GM18907 (cell line): ENCODE measurements around the gene YIPF3.

ENCODE experiments used
- ATAC-seq: cut with Tn5 transposase; IDR thresholded peaks from one replicate; pipeline ENCODE4 v1.9.1; 2021; ENCODE audit warnings: mild to moderate bottlenecking, moderate library complexity; ENCODE audit not compliant: unreplicated experiment

YIPF3 gene

GRCh38 chr6:43493833-43494232, 22.9 kb downstream of the YIPF3 start:
- no peak for ATAC-seq

- no peak for ATAC-seq
Observed at GRCh38 chr6:43493230-43493629, 23.5 kb downstream of the YIPF3 start.

- no peak for ATAC-seq
Observed at GRCh38 chr6:43492673-43493072, 24.1 kb downstream of the YIPF3 start.

GRCh38 chr6:43491750-43492661, 24.7 kb downstream of the YIPF3 start:
- no peak for ATAC-seq

GRCh38 chr6:43490523-43490939, 26.2 kb downstream of the YIPF3 start:
- ATAC-seq, result no peak

GRCh38 chr6:43489277-43490072, 27.3 kb downstream of the YIPF3 start:
- no peak for ATAC-seq

- no peak for ATAC-seq
Observed at GRCh38 chr6:43488667-43489276, 28.0 kb downstream of the YIPF3 start.

GRCh38 chr6:43481591-43482236, 35.0 kb downstream of the YIPF3 start:
- ATAC-seq, result no peak

- ATAC-seq, result no peak
Observed at GRCh38 chr6:43481075-43481474, 35.7 kb downstream of the YIPF3 start.

GRCh38 chr6:43478008-43478372, 38.7 kb downstream of the YIPF3 start:
- no peak for ATAC-seq

- peak; percentile 90 for ATAC-seq
Observed at GRCh38 chr6:43477235-43478007, 39.3 kb downstream of the YIPF3 start, which contains the start of gene TJAP1. TSS of gene TJAP1 (plus strand) at chr6:43477570. CDS start at chr6:43499002, 21,432 bp downstream.

- no peak for ATAC-seq
Observed at GRCh38 chr6:43476746-43477145, 40.0 kb downstream of the YIPF3 start.

GRCh38 chr6:43475516-43475915, 41.2 kb downstream of the YIPF3 start:
- ATAC-seq, result no peak

GRCh38 chr6:43472515-43472914, 44.2 kb downstream of the YIPF3 start:
- no peak for ATAC-seq

GRCh38 chr6:43471399-43471798, 45.3 kb downstream of the YIPF3 start:
- ATAC-seq, result no peak

GRCh38 chr6:43469947-43470346, 46.8 kb downstream of the YIPF3 start:
- ATAC-seq, result no peak

- no peak for ATAC-seq
Observed at GRCh38 chr6:43468748-43469681, 47.7 kb downstream of the YIPF3 start.

- no peak for ATAC-seq
Observed at GRCh38 chr6:43468240-43468639, 48.5 kb downstream of the YIPF3 start.

GRCh38 chr6:43467752-43468151, 49.0 kb downstream of the YIPF3 start:
- ATAC-seq, result no peak
